PC-3 (cell line): ENCODE measurements around the gene FOXI3.

ENCODE experiments used
- CTCF ChIP-seq: fragments of 300-600 bp; sonication (generic); conservative IDR thresholded peaks from 2 replicates; pipeline ENCODE4 v1.5.1; 2017; ENCODE audit warnings: antibody characterized with exemption, low read depth, mild to moderate bottlenecking, low read length
- EZH2 ChIP-seq: fragments of 300-600 bp; sonication (generic); IDR thresholded peaks from one replicate; pipeline ENCODE4 v1.6.1; 2017; ENCODE audit warnings: antibody characterized with exemption, mild to moderate bottlenecking, low read length; ENCODE audit not compliant: unreplicated experiment

GRCh38 chr2:88398180-88398579, 54.3 kb downstream of the FOXI3 start:
- no peak for TF ChIP-seq EZH2
- no peak for TF ChIP-seq CTCF
